Ecto neural progenitor cell (in vitro differentiated cells): ENCODE results near the gene PIGC.

Experiments used
- DNase-seq: peaks from one replicate; pipeline ENCODE4 v3.0.0-alpha.2; 2018; ENCODE audit warnings: low spot score

PIGC gene

DNA sequence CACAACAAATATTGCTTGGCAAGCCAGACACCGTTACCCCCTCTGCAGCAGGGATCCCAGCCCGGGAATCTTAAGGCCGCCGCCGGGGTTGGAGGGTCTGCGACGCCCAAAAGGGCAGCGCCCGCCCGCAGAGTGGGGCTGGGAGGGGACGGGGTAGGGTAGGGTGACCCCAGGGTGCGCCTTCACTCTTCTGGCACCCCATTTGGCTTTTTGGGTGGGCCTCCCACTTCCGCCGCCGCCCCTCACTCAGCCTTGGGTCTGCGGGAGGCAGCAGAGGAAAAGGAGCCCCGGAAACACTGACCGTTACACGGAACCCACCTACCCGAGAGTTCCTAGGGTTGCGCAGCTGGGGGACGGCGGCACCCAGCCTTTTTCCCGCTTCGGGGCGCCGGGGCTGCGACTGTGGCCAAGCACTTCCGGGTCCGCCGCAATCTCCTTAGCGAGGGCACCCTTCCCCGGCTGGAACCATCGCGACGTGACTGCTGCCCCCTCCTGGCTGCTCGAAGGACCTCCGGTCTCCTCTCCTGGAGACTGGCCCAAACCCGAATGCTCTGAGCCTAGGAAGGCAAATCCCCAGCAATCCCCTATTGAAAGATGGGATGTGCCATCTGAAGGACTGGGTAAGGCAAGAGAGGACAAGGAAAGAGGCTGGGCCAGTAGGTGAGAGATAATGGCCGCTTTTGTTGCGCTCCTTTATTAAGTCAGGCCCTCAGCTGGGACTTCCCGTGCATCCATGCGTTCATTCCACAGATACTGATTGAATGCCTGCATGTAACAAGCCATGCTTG, at the start of gene PIGC:
Gene PIGC (minus strand): TSS at position 404 of the 788 bp plus-strand sequence. CDS start 1,447 bp downstream, outside the sequence.
- DNase-seq, result peak; percentile 92

DNA sequence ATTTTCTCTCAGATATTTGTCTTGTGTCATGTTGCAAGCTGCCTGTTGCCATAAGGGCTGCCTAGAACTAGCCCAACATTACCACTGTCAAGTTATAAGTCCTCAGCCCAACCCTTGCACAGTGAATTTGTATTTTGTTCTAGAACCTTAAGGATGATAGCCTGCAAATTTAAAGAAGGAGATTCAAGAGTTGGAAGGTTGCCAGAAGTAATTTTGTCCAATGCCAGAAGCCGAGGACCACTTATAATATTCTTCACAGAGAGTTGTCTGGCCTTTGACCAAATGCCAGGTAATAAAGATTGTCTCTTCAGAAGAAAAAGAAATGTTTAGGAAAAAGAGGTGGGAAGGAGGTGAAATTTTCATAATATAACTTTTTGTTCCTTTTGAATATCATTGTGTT, 48.6 kb upstream of the PIGC start:
- no peak for DNase-seq

DNA sequence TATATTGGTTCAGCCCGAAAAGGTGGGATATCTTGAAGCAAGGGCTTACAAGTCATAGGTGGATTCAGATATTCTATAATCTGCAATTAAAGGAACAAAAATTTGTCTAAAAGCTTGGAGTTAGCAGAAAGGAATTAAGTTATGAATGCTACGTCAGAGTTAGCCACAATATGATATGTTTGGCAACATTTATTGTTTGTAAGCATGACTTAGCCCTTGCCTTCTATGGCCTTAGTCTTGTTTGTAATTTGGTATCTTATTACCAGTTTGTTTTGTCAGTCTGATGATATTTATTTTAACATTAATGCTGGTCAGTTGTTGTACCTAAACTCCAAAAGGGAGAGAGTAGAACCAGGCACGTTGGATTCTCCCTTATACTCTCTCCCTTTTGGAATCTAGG, 46.0 kb upstream of the PIGC start:
- DNase-seq, result no peak

DNA sequence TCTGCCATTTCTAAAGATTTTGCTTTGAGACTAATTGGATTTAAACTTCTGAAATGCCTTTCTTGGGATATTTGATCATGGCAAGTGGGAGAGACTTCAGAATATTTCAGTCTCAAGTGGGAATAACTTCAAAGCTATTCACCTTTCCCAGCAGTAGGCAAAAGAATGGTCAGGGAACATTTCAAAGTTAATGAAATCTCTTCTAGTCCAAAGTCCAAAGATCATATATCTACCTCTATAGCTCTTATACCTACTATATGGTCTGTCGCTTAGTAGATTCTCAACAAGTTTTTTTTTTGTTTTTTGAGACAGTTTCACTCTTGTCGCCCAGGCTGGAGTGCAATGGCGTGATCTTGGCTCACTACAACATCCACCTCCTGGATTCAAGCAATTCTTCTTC, 44.5 kb upstream of the PIGC start:
- DNase-seq, result no peak

DNA sequence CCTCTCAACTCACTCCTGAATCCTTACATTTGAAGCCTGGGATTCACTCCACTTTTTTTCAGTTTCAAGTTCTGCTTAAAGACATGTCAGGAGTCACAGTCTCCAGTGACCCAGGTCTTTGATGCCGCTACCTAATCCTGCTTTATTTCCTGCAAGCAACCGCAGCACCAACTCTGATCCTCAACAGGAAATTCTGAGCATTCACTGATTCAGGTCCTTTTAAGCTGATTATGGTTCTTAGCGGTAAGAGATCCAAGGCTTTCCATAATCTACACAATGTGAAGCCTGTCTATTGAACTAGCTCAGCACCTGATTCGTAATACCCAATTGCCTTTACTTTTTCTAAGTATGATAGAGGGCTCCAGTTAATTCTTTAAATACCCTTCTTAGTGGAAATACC, 43.7 kb upstream of the PIGC start:
- peak; percentile 56 for DNase-seq

DNA sequence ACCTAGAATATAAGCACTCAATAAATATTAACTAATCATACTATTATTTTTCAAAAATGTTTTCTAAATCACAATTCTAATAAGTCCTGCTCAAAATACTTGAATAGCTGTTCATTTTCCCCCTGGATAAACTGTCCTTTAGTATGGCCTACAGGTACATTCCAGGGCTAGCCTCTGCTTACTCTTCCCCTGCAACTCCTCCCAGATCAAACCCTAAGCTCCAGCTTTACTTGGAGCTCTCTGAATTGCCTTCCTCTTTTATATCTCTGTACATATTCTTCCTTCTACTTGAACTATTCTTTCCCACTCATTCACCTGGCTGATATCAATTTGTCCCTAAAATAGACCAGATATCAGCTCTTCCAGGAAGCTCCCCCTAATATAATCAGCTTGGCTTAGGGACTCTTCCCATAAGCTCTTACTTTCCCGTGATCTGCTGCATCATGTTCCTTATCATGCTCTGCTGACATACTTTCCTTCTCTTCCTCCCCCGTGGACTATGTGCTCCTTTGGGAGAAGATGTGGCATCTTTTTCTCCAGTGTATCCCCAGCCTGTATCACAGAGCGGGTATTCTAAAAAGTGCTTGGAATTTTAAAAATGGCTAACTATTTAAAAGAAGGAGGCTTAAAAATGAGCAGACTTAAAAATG, 43.1 kb upstream of the PIGC start:
- DNase-seq, result no peak

DNA sequence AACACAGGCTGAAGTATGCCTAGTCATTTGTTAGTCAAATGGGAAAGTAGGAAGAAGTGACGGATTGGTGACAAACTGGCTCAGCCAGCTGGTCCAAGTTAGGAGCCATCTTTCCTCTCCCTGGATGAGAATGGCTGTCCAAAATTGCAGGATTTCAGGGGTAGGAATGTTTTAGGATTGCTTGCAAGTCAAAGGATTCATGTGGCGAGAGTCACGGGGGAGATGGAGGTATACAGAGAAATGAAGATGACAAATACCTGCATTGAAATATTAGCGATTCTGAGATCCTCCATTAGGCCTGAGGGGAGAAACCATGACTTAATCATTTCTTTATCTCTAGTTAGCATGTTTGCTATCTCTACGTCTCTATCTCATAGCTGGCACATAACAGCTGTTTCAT, 41.8 kb upstream of the PIGC start:
- no peak for DNase-seq

DNA sequence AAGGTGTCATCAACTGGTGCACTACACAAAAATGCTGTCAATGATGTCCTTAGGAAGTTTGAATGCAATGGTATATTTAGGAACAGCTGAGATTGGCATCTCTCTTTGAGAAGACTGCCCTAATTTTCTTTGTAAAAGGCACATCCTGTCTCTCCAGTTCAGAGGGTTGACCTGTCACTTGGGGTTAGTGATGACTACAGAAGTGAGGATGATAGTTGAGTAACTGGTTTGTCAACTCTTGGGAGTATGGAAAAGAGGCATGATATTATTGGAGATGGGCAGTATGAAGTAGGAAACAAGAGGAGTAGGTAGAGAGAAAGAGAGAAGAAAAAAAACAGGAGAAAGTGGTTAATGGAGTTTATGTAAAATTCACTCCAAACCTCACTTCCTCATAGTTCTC, 40.4 kb upstream of the PIGC start:
- no peak for DNase-seq

DNA sequence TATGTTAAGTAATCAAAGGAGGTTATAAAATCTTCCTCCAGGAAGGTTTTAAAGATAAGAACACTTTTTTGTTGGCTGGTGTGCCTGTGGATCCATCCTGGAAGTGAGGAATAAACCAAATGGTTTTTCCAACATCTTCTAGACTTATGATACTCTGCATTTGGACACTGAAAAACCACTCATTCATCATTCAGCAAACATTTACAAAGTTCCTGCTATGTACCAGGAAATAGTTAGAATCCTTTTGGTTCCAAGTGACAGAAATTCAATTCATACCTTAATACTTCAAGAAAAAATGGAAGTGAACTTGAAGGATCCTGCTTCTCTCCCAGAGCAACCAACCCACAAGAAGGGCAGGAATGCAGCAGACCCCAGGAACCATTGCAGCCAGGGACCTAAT, 39.6 kb upstream of the PIGC start:
- DNase-seq, result no peak

DNA sequence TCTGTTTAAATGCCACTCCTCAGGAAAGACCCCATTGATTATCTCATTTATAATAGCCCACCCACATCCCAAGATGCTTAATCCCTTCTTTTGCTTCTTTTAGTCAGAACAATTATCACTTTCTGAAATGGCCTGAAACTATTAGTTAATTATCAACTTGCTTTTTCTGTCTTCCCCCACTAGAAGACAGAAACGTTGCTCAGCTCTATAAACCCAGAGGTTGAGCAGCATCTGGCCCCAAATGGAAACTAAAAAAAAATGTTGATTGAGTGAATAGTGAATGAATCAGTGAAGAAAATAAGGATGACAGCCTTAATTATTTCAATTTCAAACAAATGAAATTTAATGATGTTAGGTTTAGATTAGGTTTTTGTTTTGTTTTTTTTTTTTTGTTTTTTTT, 38.2 kb upstream of the PIGC start:
- no peak for DNase-seq

DNA sequence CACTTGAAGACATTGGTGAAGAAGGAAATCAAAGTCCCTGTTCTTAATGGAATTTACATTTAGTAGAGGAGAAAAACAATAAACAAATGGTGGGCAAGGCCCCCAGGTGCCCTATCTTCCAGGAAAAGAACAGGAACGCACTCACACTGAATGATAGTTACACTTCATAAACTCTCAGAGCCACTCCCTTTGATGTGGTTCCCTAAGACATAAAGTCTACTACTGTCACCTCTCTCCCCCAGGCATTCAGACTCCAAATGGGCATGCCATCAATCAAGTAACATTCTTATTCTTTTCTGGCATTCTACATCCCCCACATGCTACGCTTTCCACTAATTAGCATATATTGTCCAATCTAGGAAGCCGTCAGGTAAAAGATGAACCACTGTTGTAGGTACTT, 36.6 kb upstream of the PIGC start:
- DNase-seq, result no peak

DNA sequence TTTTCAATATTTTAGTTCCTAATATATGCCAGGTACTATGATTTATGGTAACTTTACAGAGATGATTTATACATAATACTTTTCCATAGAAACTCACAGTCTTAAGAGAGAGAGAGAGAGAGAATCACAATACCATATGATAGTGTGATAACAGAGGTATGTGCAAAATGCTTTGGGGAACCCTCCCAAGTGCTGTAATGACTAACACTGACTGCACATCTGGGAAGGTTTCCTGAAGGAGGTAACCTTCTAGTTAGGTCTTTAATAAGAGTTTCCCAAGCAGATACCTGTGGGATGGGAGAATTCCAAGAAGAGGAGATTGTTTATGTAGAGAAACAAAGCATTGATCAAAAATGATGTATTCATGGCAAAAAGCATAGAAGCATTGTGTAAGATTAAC, 34.6 kb upstream of the PIGC start:
- DNase-seq, result no peak

DNA sequence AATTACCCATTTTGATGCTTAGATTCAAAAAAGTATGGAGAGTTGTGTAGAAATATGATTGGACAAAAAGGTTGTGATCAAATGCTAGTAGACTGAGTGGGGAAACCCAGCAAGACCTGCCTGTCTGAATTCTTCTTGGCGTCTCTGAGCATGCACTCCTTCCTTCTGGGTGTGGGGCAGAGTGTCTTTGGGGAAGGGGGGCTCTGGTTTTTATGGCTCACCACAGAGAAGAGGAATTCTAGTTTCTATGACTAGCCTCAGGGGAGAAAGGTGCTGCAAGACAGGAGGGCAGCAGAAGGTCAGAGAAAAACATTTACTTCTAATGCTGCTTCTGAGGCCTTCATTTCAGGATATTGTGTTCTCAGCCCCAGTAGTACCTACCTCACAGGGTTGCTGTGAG, 33.9 kb upstream of the PIGC start:
- no peak for DNase-seq

DNA sequence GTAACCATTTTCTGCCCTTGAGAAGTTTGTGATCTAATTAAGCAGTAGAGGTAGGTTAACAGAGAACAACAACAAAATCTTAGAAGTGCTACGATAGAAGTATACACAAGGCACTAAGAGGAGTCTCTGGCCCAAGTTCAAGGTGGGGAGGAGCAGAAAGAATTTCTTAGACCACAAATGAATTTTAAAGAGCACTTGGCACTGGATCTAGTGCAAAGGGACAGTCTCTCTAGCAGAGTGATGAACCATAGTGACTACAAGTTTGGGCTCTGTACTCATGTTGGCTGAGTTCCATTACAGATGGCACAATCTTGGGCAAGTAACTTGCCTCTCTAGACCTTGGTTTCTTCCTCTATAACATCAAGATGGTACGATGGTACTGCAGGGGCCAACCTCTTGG, 33.3 kb upstream of the PIGC start:
- no peak for DNase-seq

DNA sequence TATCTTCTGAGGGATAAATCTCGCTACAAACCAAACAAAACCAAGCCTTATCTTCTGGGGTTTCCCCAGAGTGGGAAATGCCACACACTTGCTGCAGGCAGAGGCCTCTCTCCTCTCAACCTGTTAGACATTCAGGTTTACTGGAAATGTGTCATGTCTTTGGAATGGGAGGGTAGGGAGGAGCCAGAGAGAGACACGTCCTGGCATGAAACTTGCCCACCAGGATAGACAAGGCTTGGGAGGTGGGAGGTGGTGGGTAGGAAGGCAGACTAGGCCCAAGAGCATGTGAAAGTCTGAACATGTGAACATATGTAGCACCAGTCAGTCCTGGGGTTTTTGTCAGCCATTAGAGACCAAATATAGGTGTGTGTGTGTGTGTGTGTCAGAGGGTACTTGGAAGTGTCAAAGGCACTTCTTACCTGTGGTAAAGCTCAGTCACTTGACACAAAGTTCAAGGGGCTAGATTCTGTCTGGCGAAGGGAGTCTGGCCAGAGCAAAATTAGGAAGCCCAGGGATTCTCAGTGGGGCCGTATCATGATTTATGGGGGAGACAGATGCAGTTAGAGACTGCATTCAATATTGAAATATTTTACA, 32.4 kb upstream of the PIGC start:
- DNase-seq, result no peak

DNA sequence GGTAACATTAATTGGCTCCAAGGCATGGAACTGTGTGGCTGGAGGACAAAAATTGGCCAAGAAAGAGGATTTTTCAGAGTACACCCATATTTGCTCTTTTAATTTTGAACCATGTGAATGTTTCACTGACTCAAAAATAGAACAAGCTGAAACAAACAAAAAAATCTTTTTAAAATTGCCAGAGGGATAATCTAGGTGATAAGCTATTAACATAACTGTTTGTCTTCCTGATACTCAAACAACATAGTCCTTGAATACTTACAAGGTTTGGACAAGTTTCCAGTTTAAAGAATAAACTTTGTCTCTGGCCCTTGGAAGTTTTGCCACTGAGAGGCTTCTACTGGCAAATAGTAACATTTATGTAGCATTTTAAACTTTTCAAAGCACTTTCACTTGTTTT, 30.0 kb upstream of the PIGC start:
- no peak for DNase-seq

DNA sequence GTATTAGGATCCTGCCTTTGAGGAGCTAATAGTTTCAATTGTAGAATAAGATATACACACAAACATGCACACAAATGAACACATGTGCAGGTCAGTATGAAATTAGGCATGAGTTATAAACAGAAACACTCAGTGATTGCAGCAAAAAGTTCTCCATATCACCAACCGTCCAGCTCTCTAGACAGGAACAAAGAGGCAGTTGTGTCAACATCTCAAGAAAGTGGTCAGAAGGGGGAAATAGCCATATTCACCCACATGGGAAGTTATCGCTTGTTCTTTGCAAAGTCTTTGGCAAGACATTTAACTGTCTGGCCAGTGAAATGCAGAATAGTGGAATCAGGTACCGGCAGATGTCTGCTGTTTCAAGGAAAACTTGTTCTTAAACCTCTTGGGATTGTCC, 29.4 kb upstream of the PIGC start:
- DNase-seq, result no peak

DNA sequence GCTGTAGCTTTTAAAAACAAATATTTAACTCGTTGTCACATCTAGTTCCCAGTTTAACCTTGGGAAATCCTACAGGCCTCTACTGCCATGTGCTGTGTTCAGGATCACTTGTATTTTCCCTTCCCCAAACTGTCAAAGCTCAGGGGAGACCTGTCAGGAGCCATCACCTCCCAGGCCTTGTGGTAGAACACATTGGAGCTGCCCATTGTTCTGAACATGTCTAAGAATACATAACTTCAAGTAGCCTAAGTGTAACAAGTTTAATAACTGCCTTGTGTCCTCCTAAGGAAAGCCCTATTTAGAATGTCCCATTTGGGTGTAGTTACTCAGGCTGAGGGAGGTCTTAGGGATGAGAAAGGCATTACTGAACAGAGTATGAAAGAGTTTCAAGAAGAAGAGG, 28.6 kb upstream of the PIGC start:
- no peak for DNase-seq

DNA sequence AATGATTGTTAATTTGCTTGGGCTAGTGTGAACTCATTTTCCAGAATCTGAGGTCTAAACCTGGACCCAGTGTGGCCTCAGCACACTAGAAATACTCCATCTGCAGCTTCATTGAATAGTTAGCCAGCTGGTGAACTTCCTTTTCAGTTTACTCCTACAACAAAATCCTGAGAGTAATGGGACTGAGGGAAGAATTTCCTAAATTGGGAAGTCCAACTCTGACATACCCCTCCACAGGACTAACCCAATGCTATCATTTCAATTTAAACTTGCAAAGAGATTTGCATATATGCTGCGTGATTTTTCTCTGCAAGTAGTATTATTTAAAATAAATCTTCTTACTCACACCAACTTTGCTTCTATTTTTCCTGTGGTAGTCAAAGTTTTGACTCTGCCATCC, 27.8 kb upstream of the PIGC start:
- no peak for DNase-seq

DNA sequence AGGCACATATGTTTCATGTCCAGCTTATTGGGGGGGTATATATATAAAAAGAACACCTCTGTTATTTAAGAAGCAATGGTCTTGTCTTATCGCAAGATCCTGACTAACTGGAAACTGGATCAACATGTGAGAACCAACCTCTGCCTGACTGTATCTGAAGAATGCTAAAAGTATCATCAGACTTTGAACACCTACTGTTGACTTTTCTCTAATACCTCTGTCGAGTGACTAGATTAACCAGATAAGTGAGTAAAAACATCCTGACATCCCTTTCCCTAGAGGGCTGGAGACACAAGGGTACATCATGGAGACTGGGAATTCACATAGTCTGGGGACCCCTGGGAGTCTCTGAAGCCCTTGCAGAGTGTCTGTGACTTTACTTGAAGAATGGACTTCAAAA, 26.3 kb upstream of the PIGC start:
- no peak for DNase-seq

DNA sequence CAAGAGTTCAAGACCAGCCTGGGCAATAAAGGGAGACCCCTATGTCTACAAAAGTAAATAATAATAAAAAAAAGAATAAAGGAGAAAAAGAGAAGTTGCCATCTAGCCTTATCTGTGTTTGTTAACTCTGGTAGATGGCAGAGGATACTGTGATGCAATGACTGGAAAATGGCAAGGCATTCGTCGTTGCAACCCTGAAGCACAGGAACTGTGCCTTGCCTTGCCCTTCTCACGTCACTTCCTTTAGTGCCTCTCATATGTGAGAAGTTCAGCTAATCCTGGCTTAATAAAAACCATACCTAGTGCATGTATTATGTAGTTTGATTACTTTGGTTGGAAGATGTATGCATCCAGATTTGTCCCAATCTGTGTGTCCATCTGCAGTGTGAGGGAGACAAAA, 25.8 kb upstream of the PIGC start:
- DNase-seq, result no peak

DNA sequence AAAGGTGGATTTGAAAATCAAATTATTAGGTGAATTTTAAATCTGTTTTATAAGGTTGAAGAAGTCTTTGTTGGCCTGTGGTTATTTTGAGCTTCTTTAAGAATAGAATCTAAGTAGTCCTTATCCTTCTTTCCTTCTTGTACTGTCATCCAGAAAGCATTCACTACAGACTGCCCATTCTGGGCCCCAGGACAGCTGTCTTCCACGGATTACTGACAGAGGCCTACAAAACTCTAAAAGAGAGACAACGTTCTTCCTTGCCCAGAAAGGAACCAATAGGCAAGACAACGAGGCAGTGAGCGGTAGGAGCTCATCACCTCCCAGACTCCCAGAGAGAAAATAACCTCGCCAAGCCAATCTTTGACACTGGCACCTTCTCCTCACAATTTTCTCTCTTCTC, 24.4 kb upstream of the PIGC start:
- no peak for DNase-seq

DNA sequence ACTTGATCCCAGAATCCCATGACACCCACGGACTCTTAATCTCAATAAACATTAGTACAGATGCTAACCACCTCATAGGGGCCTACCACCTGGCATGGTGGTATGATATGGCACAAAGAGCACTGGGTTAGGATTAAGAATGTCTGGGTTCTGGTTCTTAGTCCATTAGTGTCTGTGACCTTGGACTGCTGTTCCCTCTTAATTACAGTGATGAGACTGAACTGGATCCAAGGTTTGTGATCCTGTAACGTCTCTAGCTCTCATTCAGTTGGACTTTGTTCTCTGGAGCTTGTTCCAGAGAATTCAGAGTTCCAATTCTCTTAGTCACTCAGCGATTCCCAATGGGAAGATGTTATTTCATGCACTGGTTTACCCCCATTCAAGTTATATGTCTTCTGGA, 23.6 kb upstream of the PIGC start:
- no peak for DNase-seq
